ENCODE measurements around the gene PNKD.

The PNKD gene

DNA sequence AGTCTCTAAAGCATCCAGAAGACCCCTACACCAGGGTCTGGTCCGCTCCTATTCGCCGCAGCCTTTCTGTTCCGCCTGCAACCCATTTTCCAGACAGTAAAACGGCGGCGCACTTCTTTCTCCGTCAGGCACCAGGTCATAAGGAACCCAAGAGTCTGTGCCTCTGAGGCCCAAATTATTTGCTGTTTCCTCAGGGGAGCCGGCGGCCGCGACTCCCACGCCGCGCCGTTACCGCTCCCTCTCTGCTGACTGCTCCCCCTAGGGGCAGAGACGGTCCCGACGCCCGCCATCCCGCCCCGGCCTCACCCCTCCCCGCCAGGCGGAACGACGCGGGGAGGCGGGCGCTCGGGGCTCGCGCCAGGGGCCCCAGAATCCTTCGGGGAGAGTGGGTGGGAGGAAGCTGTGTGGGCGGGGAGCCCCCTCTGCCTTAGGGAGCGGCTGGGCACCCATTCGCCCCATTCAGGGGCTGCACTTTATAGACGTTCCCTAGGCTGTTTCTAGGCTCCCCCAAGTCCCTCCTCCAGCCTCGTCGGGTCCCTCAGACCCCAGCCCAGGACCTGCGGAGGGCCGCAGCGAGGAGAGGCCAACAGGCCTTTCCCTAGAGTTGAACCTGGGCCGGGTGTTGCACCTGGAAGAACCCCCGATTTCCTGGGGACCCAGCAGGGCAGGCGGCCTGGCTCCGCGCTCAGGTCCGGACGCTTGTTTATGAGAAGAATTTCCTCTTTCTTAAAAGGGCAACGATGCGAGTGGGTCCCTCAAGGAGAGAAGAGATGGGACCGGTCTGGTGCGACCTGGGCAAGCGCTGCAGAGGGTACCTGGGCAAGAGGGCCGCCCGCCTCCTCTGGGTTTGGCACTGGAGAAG is 125.7 kb downstream of the PNKD start:
- DNase-seq (ENCODE audit: low read depth, low spot score), result peak; percentile 89

All from activated CD4-positive, CD25-positive, alpha-beta regulatory T cell treated with anti-CD3 and anti-CD28 coated beads, Interleukin-2, amount 50 U/mL, for 16 hours (primary cell).